DND-41 (cell line): Measurements from ENCODE around the gene SH2D4B.

Experiments used
- ATAC-seq: fragments of 200-7000 bp; cut with Tn5 transposase; 3 replicates; pipeline ENCODE4 v1.9.1; 2021; ENCODE audit warnings: low read depth; ENCODE audit not compliant: insufficient read depth
- DNase-seq: peaks from one replicate; pipeline ENCODE4 v3.0.0-alpha.2; 2020
- H2AFZ ChIP-seq: 2 replicates; pipeline ENCODE4 v1.6.0; 2012; ENCODE audit warnings: low read depth, low read length
- H3K27ac ChIP-seq: 2 replicates; pipeline ENCODE4 v1.5.1; 2012; ENCODE audit warnings: low read length, inconsistent platforms
- H3K27me3 ChIP-seq: fragments of 200-600 bp; sonication (generic); 2 replicates; pipeline ENCODE4 v1.6.0; 2012; ENCODE audit warnings: low read length, mild to moderate bottlenecking, inconsistent platforms; ENCODE audit not compliant: insufficient read depth, poor library complexity
- H3K36me3 ChIP-seq: 2 replicates; pipeline ENCODE4 v1.5.1; 2012; ENCODE audit warnings: low read length, inconsistent platforms; ENCODE audit not compliant: insufficient read depth
- H3K4me1 ChIP-seq: 2 replicates; pipeline ENCODE4 v1.5.1; 2012; ENCODE audit warnings: mild to moderate bottlenecking, low read length; ENCODE audit not compliant: insufficient read depth
- H3K4me2 ChIP-seq: 2 replicates; pipeline ENCODE4 v1.6.0; 2012; ENCODE audit warnings: mild to moderate bottlenecking, moderate library complexity, low read length, inconsistent platforms; ENCODE audit not compliant: insufficient read depth
- H3K4me3 ChIP-seq, 2 experiments: fragments of 200-600 bp in 1 of 2; shearing (Covaris generic) in 1 of 2; 2 replicates each; pipeline ENCODE4 v1.5.1; 2012 to 2016; ENCODE audit warnings: inconsistent platforms in 2 of 2, low read length in 2 of 2, mild to moderate bottlenecking in 2 of 2, low read depth in 1 of 2, moderate library complexity in 1 of 2
- H3K79me2 ChIP-seq: 2 replicates; pipeline ENCODE4 v1.6.0; 2012; ENCODE audit warnings: low read length, inconsistent platforms; ENCODE audit not compliant: insufficient read depth
- H3K9ac ChIP-seq: 2 replicates; pipeline ENCODE4 v1.6.0; 2012; ENCODE audit warnings: low read depth, mild to moderate bottlenecking, inconsistent platforms, low read length, moderate library complexity
- H3K9me3 ChIP-seq: 2 replicates; pipeline ENCODE4 v1.5.1; 2012; ENCODE audit warnings: low read length, moderate library complexity, mild to moderate bottlenecking, inconsistent platforms; ENCODE audit not compliant: insufficient read depth, severe bottlenecking
- H4K20me1 ChIP-seq: 2 replicates; pipeline ENCODE4 v1.6.0; 2012; ENCODE audit warnings: low read length; ENCODE audit not compliant: insufficient read depth
- CTCF ChIP-seq: IDR thresholded peaks from 2 replicates; pipeline ENCODE4 v1.5.1; 2012; ENCODE audit warnings: borderline replicate concordance, low read length, moderate library complexity, mild to moderate bottlenecking; ENCODE audit not compliant: poor library complexity, severe bottlenecking; ENCODE audit errors: extremely low read depth
- EZH2 ChIP-seq: IDR thresholded peaks from 3 replicates; pipeline ENCODE4 v1.6.1; 2012; ENCODE audit warnings: borderline replicate concordance, low read depth, mild to moderate bottlenecking, moderate library complexity, low read length, inconsistent platforms; ENCODE audit not compliant: severe bottlenecking

The SH2D4B gene

DNA sequence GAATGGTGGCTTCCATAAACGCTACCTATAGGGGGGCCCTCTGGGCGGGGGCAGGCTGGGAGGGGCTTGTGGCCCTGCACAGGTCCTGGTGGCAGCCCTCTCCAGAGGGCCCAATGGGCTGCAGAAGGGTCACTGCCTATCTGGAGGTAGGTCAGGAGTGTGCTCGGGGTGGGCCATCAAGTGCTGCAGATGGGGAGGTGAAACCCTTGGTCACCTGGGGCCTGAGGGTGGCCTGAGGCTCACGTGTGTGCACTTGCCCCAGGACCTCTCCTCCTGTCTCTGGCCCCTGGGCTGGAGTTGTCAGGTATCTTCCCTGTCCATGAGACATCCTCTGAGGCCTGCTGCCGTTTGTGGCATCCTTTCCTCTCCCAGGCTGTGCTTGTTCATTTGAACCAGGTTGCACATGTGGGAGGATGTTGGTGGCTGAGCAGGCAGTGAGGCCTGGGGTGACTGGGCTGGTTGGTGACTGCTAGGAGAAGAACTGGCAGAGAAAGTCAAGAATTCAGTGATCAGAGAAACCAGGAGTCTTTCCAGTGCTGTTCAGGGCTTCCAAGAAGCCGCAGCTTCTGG, 21.1 kb upstream of the SH2D4B start:
- no peak for TF ChIP-seq CTCF
- TF ChIP-seq EZH2 = no peak
- no peak for DNase-seq
- no peak overlapping the region for H3K9ac ChIP-seq
- no peaks in the 10 kb centered on the region for H3K9me3 ChIP-seq
- H3K4me1 ChIP-seq = no peaks in the 10 kb centered on the region
- no peak overlapping the region for H3K4me3 ChIP-seq
- no peak overlapping the region for H3K27ac ChIP-seq
- H2AFZ ChIP-seq = no peak overlapping the region
- H3K4me2 ChIP-seq = no peak overlapping the region
- H3K27me3 ChIP-seq = no peaks in the 10 kb centered on the region
- ATAC-seq = no peak
- no peaks in the 10 kb centered on the region for H3K79me2 ChIP-seq
- peaks cover 39% of the 10 kb centered on the region for H3K36me3 ChIP-seq
- H4K20me1 ChIP-seq = no peaks in the 10 kb centered on the region; the same call in 1 of the 2 replicates

- DNase-seq = no peak
- no peak for ATAC-seq
These were observed 20.1 kb upstream of the SH2D4B start for GRCh38 chr10:80517416-80518142.

DNA sequence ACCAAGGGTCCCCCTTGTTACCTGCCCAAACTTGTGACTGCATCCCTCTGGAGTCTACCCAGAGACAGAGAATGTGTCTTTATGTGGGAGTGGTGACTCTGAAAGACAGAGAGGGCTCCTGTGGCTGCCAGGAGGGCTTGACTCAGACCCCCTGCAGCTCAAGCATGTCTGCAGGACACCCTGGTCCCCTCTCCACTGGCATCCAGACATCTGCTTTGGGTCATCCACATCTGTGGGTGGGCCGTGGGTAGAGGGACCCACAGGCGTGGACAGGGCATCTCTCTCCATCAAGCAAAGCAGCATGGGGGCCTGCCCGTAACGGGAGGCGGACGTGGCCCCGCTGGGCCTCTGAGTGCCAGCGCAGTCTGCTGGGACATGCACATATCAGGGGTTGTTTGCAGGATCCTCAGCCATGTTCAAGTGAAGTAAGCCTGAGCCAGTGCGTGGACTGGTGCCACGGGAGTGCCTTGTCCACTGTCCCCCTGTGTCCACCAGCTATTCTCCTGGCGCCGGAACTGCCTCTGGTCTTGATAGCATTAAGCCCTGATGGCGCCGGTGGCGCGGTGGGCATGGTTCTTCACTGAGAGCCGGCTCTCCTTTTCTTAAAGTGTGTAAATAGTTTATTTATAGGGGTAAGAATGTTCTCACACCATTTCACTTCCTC, 19.4 kb upstream of the SH2D4B start:
- no peaks in the 10 kb centered on the region for H3K27me3 ChIP-seq
- no peak for ATAC-seq

More at GRCh38 chr10:80517416-80518142, 20.1 kb upstream of the SH2D4B start:
- Histone ChIP-seq H2AFZ (no peak overlapping the region), H4K20me1 (no peaks in the 10 kb centered on the region; the same call in 1 of the 2 replicates), H3K27ac (no peak overlapping the region), H3K9ac (no peak overlapping the region), H3K4me1 (no peaks in the 10 kb centered on the region), H3K36me3 (peaks cover 31% of the 10 kb centered on the region), H3K9me3 (no peaks in the 10 kb centered on the region), H3K4me3 (no peak overlapping the region), H3K27me3 (no peaks in the 10 kb centered on the region), H3K4me2 (no peak overlapping the region), H3K79me2 (no peaks in the 10 kb centered on the region)
- TF ChIP-seq CTCF = no peak
- TF ChIP-seq EZH2 = no peak

More for the DNA sequence above, 19.4 kb upstream of the SH2D4B start:
- Histone ChIP-seq H3K27ac (no peak overlapping the region), H3K79me2 (no peaks in the 10 kb centered on the region), H4K20me1 (no peaks in the 10 kb centered on the region; the same call in 1 of the 2 replicates), H3K9me3 (no peaks in the 10 kb centered on the region), H3K9ac (no peak overlapping the region), H3K4me2 (no peak overlapping the region), H3K36me3 (peaks cover 24% of the 10 kb centered on the region), H3K4me1 (no peaks in the 10 kb centered on the region), H3K4me3 (no peak overlapping the region), H2AFZ (no peak overlapping the region)
- TF ChIP-seq CTCF (no peak), EZH2 (no peak)
- no peak for DNase-seq
